SK-N-SH (cell line): ENCODE measurements around the gene PDE9A.

Experiments
- CTCF ChIP-seq: fragments of 200-600 bp; sonication (generic); IDR thresholded peaks from 2 replicates; pipeline ENCODE4 v1.6.1; 2017; ENCODE audit warnings: antibody characterized with exemption, mild to moderate bottlenecking, moderate library complexity
- JUND ChIP-seq: IDR thresholded peaks from 2 replicates; pipeline ENCODE4 v1.4.0; 2012
- NFIC ChIP-seq: IDR thresholded peaks from 2 replicates; pipeline ENCODE4 v1.4.0; 2012; ENCODE audit warnings: borderline replicate concordance
- POLR2AphosphoS5 ChIP-seq: IDR thresholded peaks from 2 replicates; pipeline ENCODE4 v1.6.1; 2012; ENCODE audit warnings: low read depth, low read length
- RAD21 ChIP-seq: IDR thresholded peaks from 2 replicates; pipeline ENCODE4 v1.6.1; 2012; ENCODE audit warnings: mild to moderate bottlenecking, low read length
- RFX5 ChIP-seq: IDR thresholded peaks from 2 replicates; pipeline ENCODE4 v1.6.1; 2012; ENCODE audit warnings: mild to moderate bottlenecking, improper control_type of control experiment, low read length
- RXRA ChIP-seq: IDR thresholded peaks from 2 replicates; pipeline ENCODE4 v1.4.0; 2012; ENCODE audit warnings: low read depth, mild to moderate bottlenecking, borderline replicate concordance
- SIN3A ChIP-seq: IDR thresholded peaks from 2 replicates; pipeline ENCODE4 v1.6.1; 2012; ENCODE audit warnings: low read depth, mild to moderate bottlenecking, low read length, moderate library complexity, borderline replicate concordance
- SMC3 ChIP-seq: IDR thresholded peaks from 2 replicates; pipeline ENCODE4 v1.6.1; 2012; ENCODE audit warnings: low read depth, low read length, improper control_type of control experiment
- TAF1 ChIP-seq: IDR thresholded peaks from 2 replicates; pipeline ENCODE4 v1.6.1; 2012; ENCODE audit warnings: low read depth, mild to moderate bottlenecking, low read length, moderate library complexity, borderline replicate concordance
- TEAD4 ChIP-seq: IDR thresholded peaks from 2 replicates; pipeline ENCODE4 v1.4.0; 2012; ENCODE audit warnings: mild to moderate bottlenecking, borderline replicate concordance; ENCODE audit not compliant: insufficient read depth
- USF2 ChIP-seq: fragments of 150-350 bp; IDR thresholded peaks from 2 replicates; pipeline ENCODE4 v1.6.1; 2017; ENCODE audit warnings: antibody characterized with exemption, low read length, low read depth, borderline replicate concordance

DNA sequence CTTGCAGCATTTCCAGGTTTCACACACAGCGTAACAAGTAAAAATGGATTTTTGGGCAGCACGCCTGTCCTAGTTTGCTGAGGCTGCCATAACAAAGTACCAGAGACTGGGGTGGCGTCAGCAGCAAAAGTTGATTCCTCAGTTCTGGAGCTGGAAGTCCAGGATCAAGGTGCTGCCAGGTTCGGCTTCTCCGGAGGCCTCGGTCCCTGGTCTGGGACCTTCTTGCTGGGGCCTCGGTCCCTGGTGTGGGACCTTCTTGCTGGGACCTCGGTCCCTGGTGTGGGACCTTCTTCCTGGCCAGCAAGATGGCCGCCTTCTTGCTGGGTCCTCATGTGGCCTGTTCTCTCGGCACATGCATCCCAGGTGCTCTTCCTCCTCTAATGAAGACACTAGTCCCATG is 104.0 kb downstream of the PDE9A start:
- TF ChIP-seq POLR2AphosphoS5 (no peak), JUND (no peak), RFX5 (no peak), SIN3A (no peak), RXRA (no peak), CTCF (no peak), SMC3 (no peak), USF2 (no peak), RAD21 (no peak), TEAD4 (no peak), TAF1 (no peak), NFIC (no peak)
